ENCODE data around the gene ULBP2.

GRCh38 chr6:149931501-149931900 lies 10.3 kb upstream of the ULBP2 start:
- no peak for TF ChIP-seq POLR2AphosphoS5 (IDR thresholded peaks at IDR 0.05; ENCODE audit: low read depth, low read length)
- no peak for TF ChIP-seq SPI1 (IDR thresholded peaks at IDR 0.05; ENCODE audit: low read depth, low read length)
- TF ChIP-seq POLR2A (IDR thresholded peaks at IDR 0.05; ENCODE audit: low read depth, low read length): no peak
- no peak for TF ChIP-seq TAF1 (IDR thresholded peaks at IDR 0.05; ENCODE audit: low read depth, low read length)
- no peak for TF ChIP-seq POU2F2 (IDR thresholded peaks at IDR 0.05; ENCODE audit: low read depth, low read length)
